ENCODE data around the gene PPOX.

- no peak for TF ChIP-seq CTCF (IDR thresholded peaks at IDR 0.05)
- TF ChIP-seq POLR2A (IDR thresholded peaks at IDR 0.05) = no peak
- TF ChIP-seq EP300 (IDR thresholded peaks at IDR 0.05) = no peak
These were observed 29.9 kb downstream of the PPOX start for GRCh38 chr1:161196111-161196510.

Measured in ovary (tissue), 3 donors.